HepG2 (cell line): ENCODE measurements around the gene TPST1. TPM values are rescaled to one million over a fixed set of nuclear protein-coding genes. Genes with fewer than 3 reads are reported as not detected.
A peak's percentile ranks its signal among the peaks of the same experiment; 100 is the strongest.

Source experiments
- CC2D1A ChIP-seq: sonication (generic); formaldehyde crosslinking; IDR thresholded peaks from 2 replicates; pipeline ENCODE4 v1.8.1; 2023; ENCODE audit warnings: mild to moderate bottlenecking, missing genetic modification reagents
- CHCHD3 ChIP-seq: sonication (generic); formaldehyde crosslinking; IDR thresholded peaks from 2 replicates; pipeline ENCODE4 v1.8.0; 2022; ENCODE audit warnings: mild to moderate bottlenecking, missing genetic modification reagents, moderate library complexity
- ETV5 ChIP-seq: IDR thresholded peaks from 2 replicates; pipeline ENCODE4 v1.6.1; 2018; ENCODE audit warnings: missing biosample characterization, missing genetic modification reagents, inconsistent platforms, borderline replicate concordance
- FOXA3 ChIP-seq: IDR thresholded peaks from 2 replicates; pipeline ENCODE4 v1.6.1; 2016; ENCODE audit warnings: missing genetic modification reagents, missing compliant biosample characterization
- HNRNPLL ChIP-seq: fragments of 200-400 bp; formaldehyde crosslinking; IDR thresholded peaks from 2 replicates; pipeline ENCODE4 v1.6.1; 2017; ENCODE audit warnings: mild to moderate bottlenecking, low read depth, low read length; ENCODE audit not compliant: poor library complexity, severe bottlenecking
- HOXA5 ChIP-seq: sonication (generic); formaldehyde crosslinking; IDR thresholded peaks from 2 replicates; pipeline ENCODE4 v1.4.0; 2020; ENCODE audit warnings: missing genetic modification reagents
- KLF6 ChIP-seq: IDR thresholded peaks from 2 replicates; pipeline ENCODE4 v1.8.0; 2016; ENCODE audit warnings: missing biosample characterization, missing genetic modification reagents
- RBFOX2 ChIP-seq: fragments of 200-400 bp; formaldehyde crosslinking; IDR thresholded peaks from 2 replicates; pipeline ENCODE4 v1.6.1; 2017; ENCODE audit warnings: low read depth, mild to moderate bottlenecking, low read length
- RXRB ChIP-seq: IDR thresholded peaks from 2 replicates; pipeline ENCODE4 v1.6.1; 2016; ENCODE audit warnings: borderline replicate concordance, missing genetic modification reagents, missing compliant biosample characterization
- SALL2 ChIP-seq: sonication (generic); formaldehyde crosslinking; IDR thresholded peaks from 2 replicates; pipeline ENCODE4 v1.8.1; 2023; ENCODE audit warnings: mild to moderate bottlenecking, missing genetic modification reagents, inconsistent platforms
- SNRNP70 ChIP-seq: fragments of 200-400 bp; formaldehyde crosslinking; IDR thresholded peaks from 2 replicates; pipeline ENCODE4 v1.6.1; 2017; ENCODE audit warnings: mild to moderate bottlenecking, low read depth, low read length, moderate library complexity
- STAG1 ChIP-seq: sonication (generic); formaldehyde crosslinking; IDR thresholded peaks from 2 replicates; pipeline ENCODE4 v1.4.0; 2020; ENCODE audit warnings: missing genetic modification reagents
- TCF7L2 ChIP-seq: IDR thresholded peaks from 2 replicates; pipeline ENCODE4 v1.6.1; 2011; ENCODE audit warnings: mild to moderate bottlenecking, low read depth, low read length, moderate library complexity
- THAP11 ChIP-seq: IDR thresholded peaks from 2 replicates; pipeline ENCODE4 v1.6.1; 2016; ENCODE audit warnings: missing biosample characterization, missing genetic modification reagents
- THAP8 ChIP-seq: sonication (generic); formaldehyde crosslinking; IDR thresholded peaks from 2 replicates; pipeline ENCODE4 v1.5.1; 2020; ENCODE audit warnings: missing genetic modification reagents, mild to moderate bottlenecking, borderline replicate concordance
- ZBTB39 ChIP-seq: sonication (generic); formaldehyde crosslinking; IDR thresholded peaks from 2 replicates; pipeline ENCODE4 v1.5.0; 2020; ENCODE audit warnings: missing genetic modification reagents
- ZMAT3 ChIP-seq: sonication (generic); formaldehyde crosslinking; conservative IDR thresholded peaks from 2 replicates; pipeline ENCODE4 v1.7.0; 2021; ENCODE audit warnings: missing genetic modification reagents
- ZNF430 ChIP-seq: sonication (generic); formaldehyde crosslinking; IDR thresholded peaks from 2 replicates; pipeline ENCODE4 v1.9.0; 2021; ENCODE audit warnings: mild to moderate bottlenecking, missing genetic modification reagents
- ZNF615 ChIP-seq: sonication (generic); formaldehyde crosslinking; IDR thresholded peaks from 2 replicates; pipeline ENCODE4 v1.5.0; 2020; ENCODE audit warnings: mild to moderate bottlenecking, missing genetic modification reagents, borderline replicate concordance
- ZNF678 ChIP-seq: sonication (generic); formaldehyde crosslinking; IDR thresholded peaks from 2 replicates; pipeline ENCODE4 v1.4.0; 2020; ENCODE audit warnings: mild to moderate bottlenecking, missing genetic modification reagents
- ZNF839 ChIP-seq: sonication (generic); formaldehyde crosslinking; IDR thresholded peaks from 2 replicates; pipeline ENCODE4 v1.4.0; 2020; ENCODE audit warnings: missing genetic modification reagents, mild to moderate bottlenecking, borderline replicate concordance
- ZXDC ChIP-seq: sonication (generic); formaldehyde crosslinking; IDR thresholded peaks from 2 replicates; pipeline ENCODE4 v1.5.0; 2020; ENCODE audit warnings: mild to moderate bottlenecking, missing genetic modification reagents
- polyA plus RNA-seq, 8 experiments: library from polyadenylated mRNA; depleted of rRNA in 3 of 8; stranded (reverse) in 7 of 8; unstranded in 1 of 8; fragments of >200 nt; fragmentation: Illumina TruSeq in 4 of 8; extraction: Trizol in 4 of 8; gene quantifications; 2 replicates each; pipeline versions ENCODE4 v1.2.1 to v1.2.3, GENCODE V29; 2011 to 2016; ENCODE audit warnings: low read depth in 4 of 8, missing spikeins in 1 of 8, mixed read lengths in 1 of 8; ENCODE audit not compliant: insufficient read depth in 1 of 8
- total RNA-seq, 5 experiments: library from RNA; depleted of rRNA; stranded (reverse); fragments of >200 nt; fragmentation: Illumina TruSeq; extraction: Trizol; gene quantifications; 2 replicates each; pipeline ENCODE4 v1.2.3, GENCODE V29; 2016; ENCODE audit warnings: low read depth in 1 of 5
- TF ChIP-seq, protein P1 (sequence below): sonication (generic); formaldehyde crosslinking; IDR thresholded peaks from 2 replicates; pipeline ENCODE4 v1.5.0; 2020; ENCODE audit warnings: missing genetic modification reagents

TPST1 gene
- total and polyA plus RNA-seq, 2 of the 13 experiments (the other 11 are each of a cell fraction or from before 2014, with no cell fraction given), result 24.3 to 34.1 TPM

DNA sequence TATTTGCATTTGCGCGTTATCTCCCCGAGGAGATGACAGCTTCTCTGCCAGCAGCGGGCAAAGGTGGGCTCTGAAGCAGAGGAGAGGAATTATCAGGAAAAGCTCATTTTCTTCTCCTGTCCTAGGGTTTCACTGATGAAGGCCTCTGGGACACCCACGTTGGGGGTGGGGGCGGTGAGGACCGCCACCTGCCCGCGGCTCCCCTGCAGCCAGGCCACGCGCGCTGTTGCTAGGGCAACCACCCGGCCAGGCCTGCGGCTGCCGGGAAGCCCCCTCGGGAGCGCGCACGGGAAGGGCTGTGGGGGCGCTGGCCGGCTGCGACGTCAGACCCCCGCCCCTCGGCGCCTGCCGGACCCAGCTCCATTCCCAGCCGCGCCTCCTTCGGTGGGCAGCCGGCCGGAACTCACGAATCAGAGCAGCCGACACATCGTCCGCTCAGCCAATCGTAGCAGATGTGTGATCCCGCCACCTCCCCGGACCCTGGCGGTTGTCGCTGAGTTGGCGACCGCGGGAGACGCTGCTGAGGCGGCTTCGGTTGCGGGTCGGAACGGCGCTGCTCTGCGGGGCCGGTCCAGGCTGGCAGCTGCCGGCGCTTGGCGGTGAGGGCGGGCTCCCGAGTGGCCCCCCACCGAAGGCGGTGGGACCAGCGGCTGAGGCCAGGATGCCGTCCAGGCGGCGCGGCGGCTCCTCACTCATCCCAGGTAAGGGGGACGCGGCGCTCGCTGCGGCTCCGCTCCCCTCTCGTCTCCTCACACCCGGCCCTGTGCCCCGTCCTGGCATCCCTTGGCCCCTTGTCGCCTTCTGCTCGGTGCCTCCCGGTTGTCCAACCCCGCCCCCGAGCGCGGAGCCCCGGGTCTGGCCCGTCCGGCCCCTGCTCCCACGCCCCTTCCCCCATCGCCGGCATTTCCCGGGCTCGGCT is at the start of gene TPST1 (continued):
- TF ChIP-seq ZNF615 (no peak), HNRNPLL (peak; percentile 56), KLF6 (CRISPR knock-in tag) (peak; percentile 90), CHCHD3 (CRISPR knock-in tag) (no peak), ZNF430 (CRISPR knock-in tag) (no peak; the same call in 1 of the 2 replicates), RXRB (CRISPR knock-in tag) (peak; percentile 53), CC2D1A (CRISPR knock-in tag) (no peak), HOXA5 (CRISPR knock-in tag) (no peak; the same call in 1 of the 2 replicates), SNRNP70 (no peak), ZMAT3 (CRISPR knock-in tag) (no peak), ZNF678 (CRISPR knock-in tag) (no peak), ZBTB39 (no peak), THAP11 (CRISPR knock-in tag) (0 out of 2 replicates have a peak, but pooled peaks have one; percentile 61), ZNF839 (CRISPR knock-in tag) (no peak), RBFOX2 (peak; percentile 91), THAP8 (CRISPR knock-in tag) (0 out of 2 replicates have a peak, but pooled peaks have one; percentile 38), ZXDC (CRISPR knock-in tag) (no peak), STAG1 (CRISPR knock-in tag) (peak; percentile 64), SALL2 (CRISPR knock-in tag) (peak; percentile 74; the same call in 1 of the 2 replicates), FOXA3 (CRISPR knock-in tag) (peak; percentile 78), TCF7L2 (no peak), ETV5 (peak; percentile 58; the same call in 1 of the 2 replicates)
- TF ChIP-seq, protein P1, sequence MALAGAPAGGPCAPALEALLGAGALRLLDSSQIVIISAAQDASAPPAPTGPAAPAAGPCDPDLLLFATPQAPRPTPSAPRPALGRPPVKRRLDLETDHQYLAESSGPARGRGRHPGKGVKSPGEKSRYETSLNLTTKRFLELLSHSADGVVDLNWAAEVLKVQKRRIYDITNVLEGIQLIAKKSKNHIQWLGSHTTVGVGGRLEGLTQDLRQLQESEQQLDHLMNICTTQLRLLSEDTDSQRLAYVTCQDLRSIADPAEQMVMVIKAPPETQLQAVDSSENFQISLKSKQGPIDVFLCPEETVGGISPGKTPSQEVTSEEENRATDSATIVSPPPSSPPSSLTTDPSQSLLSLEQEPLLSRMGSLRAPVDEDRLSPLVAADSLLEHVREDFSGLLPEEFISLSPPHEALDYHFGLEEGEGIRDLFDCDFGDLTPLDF, result peak; percentile 62; the same call in 1 of the 2 replicates
